Brain pericyte (primary cell): ENCODE data around the gene CAPRIN2.

Experiments used
- DNase-seq: peaks from one replicate; pipeline ENCODE4 v3.0.0-alpha.2; 2012; ENCODE audit warnings: low read depth, low spot score

CAPRIN2 gene

GRCh38 chr12:30754750-30755394, at the start of gene CAPRIN2:
Gene CAPRIN2 (minus strand): TSS chr12:30754951. CDS start chr12:30753520, 1,431 bp downstream.
- peak; percentile 80 for DNase-seq

GRCh38 chr12:30797689-30798088, 42.9 kb upstream of the CAPRIN2 start:
- DNase-seq: no peak

GRCh38 chr12:30796891-30797371, 42.2 kb upstream of the CAPRIN2 start:
- no peak for DNase-seq

DNA sequence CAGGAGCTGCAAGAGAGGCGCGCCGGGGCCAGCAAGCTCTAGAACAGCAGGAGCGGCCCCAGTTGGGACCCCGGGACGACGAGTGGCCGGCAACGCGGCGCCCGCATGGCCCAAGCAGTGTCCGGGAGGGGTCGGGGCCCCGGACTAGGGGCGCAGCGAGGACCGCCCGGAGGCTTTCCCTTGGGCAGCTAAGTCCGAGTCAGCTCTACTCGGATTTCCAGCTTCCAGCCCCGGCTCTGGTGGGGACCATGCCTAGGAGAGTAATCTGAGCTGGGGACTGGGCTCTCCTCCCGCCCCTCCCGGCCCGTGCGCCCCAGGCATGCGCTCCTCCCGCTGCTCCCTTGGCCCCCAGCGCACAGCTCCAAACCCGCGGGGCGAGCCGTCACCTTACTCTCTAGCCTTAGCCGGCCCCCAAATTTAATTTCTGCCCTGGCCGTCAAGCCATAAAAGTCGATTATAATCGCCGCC, 41.6 kb upstream of the CAPRIN2 start:
- DNase-seq: no peak

- DNase-seq: peak; percentile 74
Measured at GRCh38 chr12:30795410-30796312, 40.9 kb upstream of the CAPRIN2 start.

DNA sequence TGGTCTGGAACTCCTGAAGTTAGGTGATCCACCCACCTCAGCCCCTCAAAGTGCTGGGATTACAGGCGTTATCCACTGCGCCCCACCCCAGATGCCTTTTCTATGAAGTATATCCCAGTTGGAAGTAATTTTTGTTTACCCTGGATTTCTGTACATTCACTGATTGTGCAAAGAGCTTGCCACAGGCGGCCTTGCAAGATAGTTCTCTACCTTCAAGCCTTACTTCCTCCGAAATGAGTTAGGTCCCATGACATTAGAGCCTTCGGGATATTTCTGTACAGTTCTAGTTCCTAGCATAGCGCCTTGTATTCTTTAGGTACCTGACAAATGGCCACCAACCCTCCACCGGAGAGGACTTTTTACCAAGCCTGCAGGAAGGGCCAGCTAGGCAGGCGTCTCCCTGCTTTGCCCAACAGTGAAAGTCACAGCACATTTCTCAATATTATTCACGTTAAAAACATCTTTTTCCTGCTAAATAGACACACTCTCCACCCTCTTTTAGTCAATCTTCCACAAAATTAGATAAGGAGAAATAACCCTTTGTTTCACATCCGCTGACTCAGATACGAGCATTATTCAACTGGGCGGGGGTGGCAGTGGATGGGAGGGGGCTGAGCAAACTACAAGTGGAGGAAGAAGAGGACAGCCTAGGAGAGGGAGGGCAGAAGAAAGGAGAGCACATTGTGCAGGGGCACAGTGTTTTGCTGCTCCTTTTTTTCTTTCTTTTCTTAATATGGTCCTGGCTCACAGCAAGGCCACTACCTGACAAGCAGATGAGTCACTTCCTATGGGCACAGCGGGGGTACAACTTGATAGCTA, 40.0 kb upstream of the CAPRIN2 start:
- DNase-seq: no peak

DNA sequence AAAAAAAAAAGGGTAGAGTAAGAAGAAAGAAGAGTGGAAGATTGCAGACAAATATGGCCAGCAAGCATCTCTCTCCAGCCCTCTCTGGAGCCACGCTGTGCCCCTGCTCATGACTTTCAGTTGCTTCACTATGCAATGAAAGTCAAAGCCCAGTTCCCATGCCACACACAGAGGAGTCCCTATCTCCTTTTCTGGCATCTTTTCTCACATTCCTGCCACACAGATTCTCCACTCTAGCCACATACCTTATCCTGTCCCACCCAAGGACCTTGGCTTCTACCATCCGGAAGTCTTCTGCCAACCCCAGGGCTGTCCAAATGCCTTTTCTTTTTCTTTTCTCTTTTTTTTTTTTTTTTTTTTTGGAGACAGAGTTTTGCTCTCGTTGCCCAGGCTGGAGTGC, 39.3 kb upstream of the CAPRIN2 start:
- no peak for DNase-seq

- no peak for DNase-seq
Measured at GRCh38 chr12:30792648-30793499, 38.1 kb upstream of the CAPRIN2 start.

DNA sequence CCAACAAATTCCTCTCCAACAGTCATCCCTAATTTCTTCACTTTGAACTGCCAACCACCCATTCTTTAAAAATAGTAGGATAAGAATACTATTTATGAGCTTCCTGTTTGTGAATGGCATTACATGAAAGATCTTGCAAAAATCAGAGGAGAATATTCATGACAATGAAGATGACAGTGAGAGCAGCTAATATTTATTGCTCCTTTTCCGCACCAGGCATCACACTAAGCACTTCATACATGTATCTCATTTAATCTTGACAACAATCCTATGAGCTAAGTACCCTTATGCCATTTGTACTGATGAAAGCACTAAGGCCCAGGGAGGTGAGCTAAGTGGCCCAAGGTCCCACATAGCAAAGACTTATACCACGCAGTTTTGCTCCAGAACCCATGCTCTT, 37.3 kb upstream of the CAPRIN2 start:
- no peak for DNase-seq

- no peak for DNase-seq
Measured at GRCh38 chr12:30788754-30789153, 34.0 kb upstream of the CAPRIN2 start.

DNA sequence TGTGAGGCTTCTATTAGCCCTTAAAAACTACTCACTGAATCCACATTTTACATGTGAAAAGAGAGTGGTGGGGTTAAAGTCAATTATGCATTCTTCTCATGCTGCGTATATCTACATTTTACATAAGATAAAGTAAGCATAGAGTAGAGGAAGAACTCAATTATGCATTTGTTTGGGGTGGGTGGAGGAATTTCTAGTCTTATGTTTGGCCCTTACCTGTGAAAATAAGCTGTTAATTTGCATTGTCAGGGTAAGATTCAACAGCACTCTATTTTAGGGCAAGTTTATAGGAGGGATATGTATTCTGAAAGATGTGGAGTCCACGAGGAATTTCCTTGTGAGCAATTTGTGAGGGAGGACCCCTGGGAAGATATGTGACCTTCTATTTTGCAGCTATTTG, 30.9 kb upstream of the CAPRIN2 start:
- DNase-seq: no peak

DNA sequence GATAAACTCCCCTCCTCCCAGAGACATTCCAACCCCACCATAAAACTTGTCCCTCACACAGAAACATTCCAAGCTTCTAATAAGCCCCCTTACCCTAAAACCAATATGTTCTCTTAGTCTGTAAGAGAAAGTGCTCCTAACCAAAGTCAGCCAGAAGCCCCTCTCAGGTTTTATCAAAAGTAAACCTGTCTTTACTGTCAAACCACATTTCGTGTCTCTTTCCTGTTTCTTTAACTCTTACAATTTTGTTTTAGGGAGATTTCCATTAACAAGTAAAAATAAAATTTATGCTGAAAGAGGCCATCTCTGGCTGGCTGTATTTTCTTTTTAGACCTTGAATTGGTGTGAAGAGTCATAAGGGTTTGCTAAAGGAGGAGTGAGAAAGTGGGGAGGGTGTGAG, 29.8 kb upstream of the CAPRIN2 start:
- DNase-seq: no peak

- no peak for DNase-seq
Measured at GRCh38 chr12:30783946-30784345, 29.2 kb upstream of the CAPRIN2 start.

DNA sequence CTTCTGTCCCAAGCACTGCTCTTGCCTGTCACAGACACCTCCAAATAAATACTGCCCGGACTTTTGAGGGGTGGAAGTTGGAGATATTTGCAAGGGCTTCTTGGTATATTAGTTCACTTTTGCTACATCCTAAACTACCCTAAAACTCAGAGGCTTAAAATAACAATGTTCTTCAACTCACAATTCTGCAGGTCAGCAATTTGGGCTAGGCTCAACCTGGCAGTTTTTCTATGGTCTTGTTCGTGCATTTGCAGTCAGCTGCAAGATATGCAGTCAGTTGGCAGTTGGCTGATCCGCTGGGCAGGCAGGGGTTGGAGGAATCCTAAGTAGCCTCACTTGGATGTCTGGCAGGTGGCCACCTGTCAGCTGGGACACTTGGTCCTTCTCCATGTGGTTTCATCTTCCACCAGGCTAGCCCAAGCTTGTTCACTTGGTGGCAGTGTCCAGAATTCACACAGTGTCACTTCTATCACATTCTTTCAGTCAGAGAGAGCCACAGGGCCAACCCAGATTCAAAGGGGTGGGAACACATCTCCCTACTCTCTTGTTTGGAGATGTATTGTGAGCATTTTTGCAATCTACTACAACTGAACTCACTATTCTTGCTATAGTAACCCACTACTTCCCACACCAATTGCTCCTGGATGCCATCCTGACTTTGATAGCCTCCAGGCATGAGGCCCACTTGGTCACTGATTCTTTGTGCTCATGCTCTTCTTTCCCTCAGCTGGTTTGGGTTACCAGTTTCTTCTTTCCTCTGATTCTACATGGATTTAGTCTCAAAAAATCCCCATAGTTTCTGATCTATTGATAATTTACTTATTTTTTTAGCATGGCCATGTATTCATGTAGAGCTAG, 27.8 kb upstream of the CAPRIN2 start:
- DNase-seq: no peak

DNA sequence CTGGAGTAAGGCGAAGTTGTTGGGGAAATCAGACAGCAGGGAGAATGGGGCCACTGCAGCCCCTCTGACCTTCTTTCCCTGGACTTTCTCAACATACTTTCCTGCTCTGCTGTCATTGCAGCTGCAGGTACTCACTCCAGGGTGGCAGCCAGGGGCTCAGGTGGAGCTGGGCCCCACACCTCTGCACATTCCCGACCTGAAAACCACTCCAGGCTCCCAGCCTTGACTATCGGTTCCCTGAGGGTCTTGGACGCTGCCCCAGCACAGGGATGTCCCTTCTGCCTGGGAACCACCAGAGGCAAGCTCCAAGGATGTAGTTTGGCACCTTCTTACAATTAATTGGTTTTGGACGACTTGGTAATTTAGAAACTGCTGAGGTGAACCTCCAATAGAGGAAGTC, 24.8 kb upstream of the CAPRIN2 start:
- DNase-seq: no peak

GRCh38 chr12:30779178-30779577, 24.4 kb upstream of the CAPRIN2 start:
- DNase-seq: no peak

GRCh38 chr12:30774599-30774998, 19.8 kb upstream of the CAPRIN2 start:
- no peak for DNase-seq

DNA sequence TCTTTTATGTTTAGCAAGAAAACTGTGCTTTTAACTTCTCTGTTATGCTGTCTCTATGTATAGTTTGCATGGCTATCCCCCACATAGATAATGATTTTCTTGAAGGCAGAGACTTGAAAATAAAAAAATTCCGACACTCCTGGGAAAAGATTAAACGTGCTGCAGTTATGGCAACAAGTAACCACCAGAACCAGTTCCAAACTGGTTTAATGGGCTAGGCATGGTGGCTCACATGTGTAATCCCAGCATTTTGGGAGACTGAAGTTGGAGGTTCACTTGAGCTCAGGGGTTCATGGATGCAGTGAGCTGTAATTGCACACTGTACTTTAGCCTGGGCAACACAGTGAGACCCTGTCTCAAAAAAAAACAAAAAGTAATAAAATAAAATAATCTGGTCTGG, 15.1 kb upstream of the CAPRIN2 start:
- no peak for DNase-seq

DNA sequence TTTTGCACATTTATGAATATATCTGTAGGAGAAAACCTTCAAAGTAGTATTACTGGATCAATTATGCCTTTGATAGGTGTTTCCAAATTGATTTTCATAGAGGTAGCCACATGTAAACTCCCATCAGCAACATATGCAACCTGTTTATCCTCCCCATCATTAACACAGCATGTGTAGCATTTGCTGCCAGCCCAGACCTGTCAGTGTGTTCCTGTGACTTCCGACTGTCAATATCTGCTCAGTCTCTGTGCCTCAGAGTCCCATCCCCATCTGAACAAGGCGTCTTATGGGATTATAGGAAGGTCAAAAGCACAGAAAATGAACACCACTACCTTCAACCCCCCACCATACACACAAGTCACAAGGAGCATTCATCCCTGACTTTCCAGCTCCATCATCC, 9.5 kb upstream of the CAPRIN2 start:
- no peak for DNase-seq

DNA sequence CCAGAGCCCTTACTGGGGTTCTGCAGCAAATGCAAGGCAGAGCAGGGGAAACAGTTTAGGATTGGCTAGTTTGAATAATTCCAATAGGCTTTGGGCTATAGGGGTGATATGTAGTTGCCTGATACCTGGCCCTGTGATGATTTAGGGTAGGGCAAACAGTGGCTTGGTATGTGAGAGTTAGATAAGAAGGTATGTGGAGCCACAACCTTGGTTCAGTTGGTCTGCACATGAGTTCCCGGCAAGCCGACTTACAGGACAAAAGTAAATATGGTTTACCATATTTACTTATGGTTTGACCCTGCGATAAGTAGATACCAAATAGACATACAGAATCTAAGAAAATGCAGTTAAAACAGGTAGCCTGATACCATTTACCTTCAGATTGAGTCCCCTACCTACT, 8.3 kb upstream of the CAPRIN2 start:
- no peak for DNase-seq
